Measurements from ENCODE around the gene JAML. TPM values are rescaled to one million over a fixed set of nuclear protein-coding genes. Genes with fewer than 3 reads are reported as not detected.

The JAML gene
- total RNA-seq, 1 donor from 2014 or later = not detected

GRCh38 chr11:118240999-118241763, 16.4 kb upstream of the JAML start:
- DNase-seq (ENCODE audit: low read depth) = no peak
- no peak for TF ChIP-seq CTCF (conservative IDR thresholded peaks at IDR 0.05; ENCODE audit: low read depth, low read length)
- no peak overlapping the region for H3K4me3 ChIP-seq (ENCODE audit: low read depth, low read length)

GRCh38 chr11:118239509-118240205, 14.8 kb upstream of the JAML start:
- TF ChIP-seq CTCF (conservative IDR thresholded peaks at IDR 0.05; ENCODE audit: low read depth, low read length) = no peak
- no peak for DNase-seq (ENCODE audit: low read depth)
- no peak overlapping the region for H3K4me3 ChIP-seq (ENCODE audit: low read depth, low read length)

- no peak for DNase-seq (ENCODE audit: low read depth)
Measured at GRCh38 chr11:118238929-118239328, 14.1 kb upstream of the JAML start.

GRCh38 chr11:118238421-118238820, 13.6 kb upstream of the JAML start:
- DNase-seq (ENCODE audit: low read depth) = no peak
- TF ChIP-seq CTCF (conservative IDR thresholded peaks at IDR 0.05; ENCODE audit: low read depth, low read length) = no peak
- no peak overlapping the region for H3K4me3 ChIP-seq (ENCODE audit: low read depth, low read length)

More at GRCh38 chr11:118238929-118239328, 14.1 kb upstream of the JAML start:
- TF ChIP-seq CTCF (conservative IDR thresholded peaks at IDR 0.05; ENCODE audit: low read depth, low read length) = no peak
- no peak overlapping the region for H3K4me3 ChIP-seq (ENCODE audit: low read depth, low read length)

GRCh38 chr11:118236170-118236569, 11.4 kb upstream of the JAML start:
- DNase-seq (ENCODE audit: low read depth) = no peak
- TF ChIP-seq CTCF (conservative IDR thresholded peaks at IDR 0.05; ENCODE audit: low read depth, low read length) = no peak
- H3K4me3 ChIP-seq (ENCODE audit: low read depth, low read length) = no peak overlapping the region

- DNase-seq (ENCODE audit: low read depth) = no peak
- no peak for TF ChIP-seq CTCF (conservative IDR thresholded peaks at IDR 0.05; ENCODE audit: low read depth, low read length)
Measured at GRCh38 chr11:118234833-118235232, 10.0 kb upstream of the JAML start.

More at GRCh38 chr11:118234833-118235232, 10.0 kb upstream of the JAML start:
- no peak overlapping the region for H3K4me3 ChIP-seq (ENCODE audit: low read depth, low read length)

Measured in epithelial cell of proximal tubule (primary cell).